OCI-LY7 (cell line): ENCODE measurements around the gene DIPK1B. TPM values are rescaled to one million over a fixed set of nuclear protein-coding genes. Genes with fewer than 3 reads are reported as not detected.
"Not testable (repeated sequence)": the region's sequence is repeated elsewhere in the genome, so short reads cannot be mapped to it uniquely, and the experiment has no call there.

Experiments
- BruUV-seq: library from RNA; stranded (reverse); fragments of 400-500 nt; replicated peaks from 2 replicates; lab custom pipeline; 2021; lab: Mats Ljungman, UMichigan
- CTCF ChIA-PET: fragments of 300-600 bp; sonication (Branson Sonifier 250); formaldehyde crosslinking; loops from one replicate; lab custom pipeline; 2022; ENCODE audit warnings: antibody characterized with exemption; ENCODE audit not compliant: unreplicated experiment; lab: Charles Lee
- POLR2A ChIA-PET: fragments of 300-600 bp; sonication (Branson Sonifier 250); formaldehyde crosslinking; loops from one replicate; lab custom pipeline; 2022; ENCODE audit warnings: antibody characterized with exemption; lab: Charles Lee
- DNase-seq: peaks from one replicate; pipeline ENCODE4 v3.0.0-alpha.2; 2015; ENCODE audit warnings: low spot score
- H2AFZ ChIP-seq: fragments of 200-600 bp; sonication (generic), shearing (Covaris generic); 2 replicates; pipeline ENCODE4 v1.6.1; 2014; ENCODE audit warnings: mild to moderate bottlenecking, antibody characterized with exemption, low read length, moderate library complexity
- H3K27ac ChIP-seq: fragments of 200-600 bp; sonication (generic); 2 replicates; pipeline ENCODE4 v1.5.1; 2014; ENCODE audit warnings: mixed run types, low read depth, mild to moderate bottlenecking, moderate library complexity, low read length, inconsistent platforms; ENCODE audit not compliant: poor library complexity, severe bottlenecking
- H3K36me3 ChIP-seq: fragments of 200-600 bp; sonication (generic); 2 replicates; pipeline ENCODE4 v1.6.1; 2014; ENCODE audit warnings: mild to moderate bottlenecking, antibody characterized with exemption, low read length, moderate library complexity, mixed read lengths; ENCODE audit not compliant: insufficient read depth
- H3K4me1 ChIP-seq: fragments of 200-600 bp; sonication (generic); 2 replicates; pipeline ENCODE4 v1.5.1; 2014; ENCODE audit warnings: mild to moderate bottlenecking, low read length; ENCODE audit not compliant: insufficient read depth, poor library complexity, severe bottlenecking
- H3K4me2 ChIP-seq: fragments of 200-600 bp; sonication (generic); 2 replicates; pipeline ENCODE4 v1.6.1; 2014; ENCODE audit warnings: mild to moderate bottlenecking, low read length
- H3K4me3 ChIP-seq: fragments of 200-600 bp; sonication (generic); 2 replicates; pipeline ENCODE4 v1.5.1; 2014; ENCODE audit warnings: mild to moderate bottlenecking, low read depth, low read length; ENCODE audit not compliant: poor library complexity, severe bottlenecking
- H3K79me2 ChIP-seq: fragments of 200-600 bp; sonication (generic); 2 replicates; pipeline ENCODE4 v1.6.1; 2016; ENCODE audit warnings: low read depth, mild to moderate bottlenecking, low read length, moderate library complexity, mixed read lengths; ENCODE audit not compliant: insufficient read depth
- H3K9me2 ChIP-seq: fragments of 200-600 bp; sonication (generic); 2 replicates; pipeline ENCODE4 v1.6.1; 2016; ENCODE audit warnings: mild to moderate bottlenecking, low read length, mixed read lengths; ENCODE audit not compliant: insufficient read depth
- H3K9me3 ChIP-seq: fragments of 200-600 bp; sonication (generic); 2 replicates; pipeline ENCODE4 v1.6.1; 2014; ENCODE audit warnings: mild to moderate bottlenecking, mixed run types, low read length, mixed read lengths
- H4K20me1 ChIP-seq: fragments of 200-600 bp; sonication (generic); 2 replicates; pipeline ENCODE4 v1.6.1; 2014; ENCODE audit warnings: mild to moderate bottlenecking, antibody characterized with exemption, low read length, moderate library complexity, mixed read lengths; ENCODE audit not compliant: insufficient read depth
- EZH2phosphoT487 ChIP-seq: fragments of 200-600 bp; sonication (generic); IDR thresholded peaks from 2 replicates; pipeline ENCODE4 v1.6.1; 2018; ENCODE audit warnings: low read depth, borderline replicate concordance, mild to moderate bottlenecking, mixed run types, antibody characterized with exemption, low read length, moderate library complexity, mixed read lengths
- intact Hi-C: fragments of 100-400 bp; cut with micrococcal nuclease; formaldehyde crosslinking; loops from one replicate; pipeline ENCODE4 v1.10.0; 2022; ENCODE audit not compliant: unreplicated experiment
- total RNA-seq, 2 experiments: library from RNA; depleted of rRNA in 1 of 2; stranded (reverse); fragments of >200 nt in 1 of 2; shearing (Covaris generic) in 1 of 2; gene quantifications; 2 replicates each; pipeline ENCODE4 v1.2.3, GENCODE V29; 2014 to 2022
- TF ChIP-seq, protein P1 (sequence below): fragments of 200-600 bp; sonication (generic); conservative IDR thresholded peaks from 2 replicates; pipeline ENCODE4 v1.5.1; 2014; ENCODE audit warnings: mild to moderate bottlenecking, antibody characterized with exemption, low read length, moderate library complexity, mixed read lengths

Gene DIPK1B
- total RNA-seq, 2 experiments from 2014 or later = 0.30 to 13.3 TPM

DNA sequence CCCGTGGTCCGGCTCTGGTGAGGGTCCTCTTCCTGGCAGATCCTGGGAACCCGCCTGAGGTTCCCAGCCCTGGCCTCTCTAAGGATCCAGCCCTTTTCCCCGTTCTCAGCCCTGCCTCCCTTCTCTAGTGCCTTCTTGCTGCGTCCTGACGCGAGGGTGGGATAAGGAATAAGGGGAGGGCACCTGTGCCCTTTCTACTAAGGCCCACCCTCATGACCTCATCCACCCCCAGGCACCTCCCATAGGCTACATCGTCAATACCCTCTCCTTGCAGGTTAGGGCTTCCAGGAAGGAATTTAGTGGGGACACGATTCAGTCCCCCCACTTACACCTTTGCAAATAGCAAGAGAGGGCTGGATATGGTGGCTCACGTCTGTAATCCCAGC is 10.7 kb upstream of the DIPK1B start:
- H2AFZ ChIP-seq = no peak overlapping the region

DNA sequence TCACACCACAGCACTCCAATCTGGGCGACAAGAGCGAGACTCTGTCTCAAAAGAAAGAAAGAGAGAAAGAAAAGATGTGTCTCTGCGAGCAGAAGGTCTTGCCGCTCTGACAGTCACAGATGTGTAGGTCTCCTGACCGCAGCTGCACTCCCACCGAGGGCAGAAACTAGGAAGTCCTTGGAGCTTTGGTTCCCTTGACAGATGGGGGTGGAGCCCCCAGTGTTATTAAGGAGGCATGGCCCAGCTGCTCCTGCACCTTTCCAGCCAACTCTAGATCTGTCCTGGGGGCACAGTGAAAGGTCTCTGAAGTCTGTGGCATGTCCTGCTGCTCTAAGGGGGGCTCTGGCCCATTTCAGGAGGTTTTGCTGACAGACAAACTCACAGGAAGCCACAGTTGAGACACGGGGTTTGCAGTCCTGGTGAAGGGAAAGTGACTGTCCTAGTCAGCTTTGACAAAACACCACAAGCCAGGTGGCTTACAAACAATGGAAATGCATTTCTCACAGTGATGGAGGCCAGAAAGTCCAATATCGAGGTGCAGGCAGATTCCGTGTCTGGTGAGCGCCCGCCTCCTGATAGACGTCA is 9.0 kb upstream of the DIPK1B start:
- Histone ChIP-seq H3K9me3 (no peaks in the 10 kb centered on the region), H3K4me1 (peaks cover 8% of the 10 kb centered on the region), H3K9me2 (no peaks in the 10 kb centered on the region), H3K27ac (no peak overlapping the region), H4K20me1 (no peaks in the 10 kb centered on the region), H2AFZ (no peak overlapping the region), H3K4me2 (no peak overlapping the region), H3K36me3 (no peaks in the 10 kb centered on the region), H3K4me3 (no peak overlapping the region), H3K79me2 (no peaks in the 10 kb centered on the region)
- ChIA-PET CTCF (no interaction called here), POLR2A (interaction anchor here (0.6 kb wide), 1 partner anchor 307 kb away, joined by 3 read pairs; no protein-coding TSS in a partner anchor)
- no peak for DNase-seq
- BruUV-seq = no TSS peak
- intact Hi-C loops = no loop called here
- no peak for TF ChIP-seq EZH2phosphoT487
- TF ChIP-seq, protein P1, sequence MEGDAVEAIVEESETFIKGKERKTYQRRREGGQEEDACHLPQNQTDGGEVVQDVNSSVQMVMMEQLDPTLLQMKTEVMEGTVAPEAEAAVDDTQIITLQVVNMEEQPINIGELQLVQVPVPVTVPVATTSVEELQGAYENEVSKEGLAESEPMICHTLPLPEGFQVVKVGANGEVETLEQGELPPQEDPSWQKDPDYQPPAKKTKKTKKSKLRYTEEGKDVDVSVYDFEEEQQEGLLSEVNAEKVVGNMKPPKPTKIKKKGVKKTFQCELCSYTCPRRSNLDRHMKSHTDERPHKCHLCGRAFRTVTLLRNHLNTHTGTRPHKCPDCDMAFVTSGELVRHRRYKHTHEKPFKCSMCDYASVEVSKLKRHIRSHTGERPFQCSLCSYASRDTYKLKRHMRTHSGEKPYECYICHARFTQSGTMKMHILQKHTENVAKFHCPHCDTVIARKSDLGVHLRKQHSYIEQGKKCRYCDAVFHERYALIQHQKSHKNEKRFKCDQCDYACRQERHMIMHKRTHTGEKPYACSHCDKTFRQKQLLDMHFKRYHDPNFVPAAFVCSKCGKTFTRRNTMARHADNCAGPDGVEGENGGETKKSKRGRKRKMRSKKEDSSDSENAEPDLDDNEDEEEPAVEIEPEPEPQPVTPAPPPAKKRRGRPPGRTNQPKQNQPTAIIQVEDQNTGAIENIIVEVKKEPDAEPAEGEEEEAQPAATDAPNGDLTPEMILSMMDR = no peak

More for the DNA sequence above, 10.7 kb upstream of the DIPK1B start:
- H3K4me3 ChIP-seq = no peak overlapping the region
- intact Hi-C loops = no loop called here
- H3K79me2 ChIP-seq = no peaks in the 10 kb centered on the region
- no peaks in the 10 kb centered on the region for H3K36me3 ChIP-seq
- TF ChIP-seq, protein P1 = no peak
- no peak for TF ChIP-seq EZH2phosphoT487
- no TSS peak for BruUV-seq
- no peak overlapping the region for H3K4me2 ChIP-seq
- no peak for DNase-seq
- POLR2A ChIA-PET = no interaction called here
- no peaks in the 10 kb centered on the region for H3K9me2 ChIP-seq
- no peaks in the 10 kb centered on the region for H4K20me1 ChIP-seq
- H3K27ac ChIP-seq = no peak overlapping the region
- H3K4me1 ChIP-seq = peaks cover 8% of the 10 kb centered on the region
- CTCF ChIA-PET = no interaction called here
- H3K9me3 ChIP-seq = no peaks in the 10 kb centered on the region

DNA sequence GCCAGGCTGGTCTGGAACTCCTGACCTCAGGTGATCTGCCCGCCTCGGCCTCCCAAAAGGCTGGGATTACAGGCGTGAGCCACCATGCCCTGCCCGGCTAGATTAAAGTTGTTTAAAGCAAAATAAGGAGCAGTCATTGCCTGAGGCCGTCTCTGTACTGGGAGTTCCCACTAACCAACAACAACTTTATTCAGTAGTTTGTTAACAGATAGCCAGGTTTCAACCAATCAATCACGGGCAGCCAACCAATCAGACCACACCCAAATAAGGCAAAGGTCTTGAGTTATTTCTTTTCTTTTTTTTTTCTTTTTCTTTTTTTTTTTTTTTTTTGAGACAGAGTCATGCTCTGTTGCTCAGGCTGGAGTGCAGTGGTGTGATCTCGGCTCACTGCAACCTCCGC is 7.6 kb upstream of the DIPK1B start:
- H3K4me1 ChIP-seq, H3K9me2 ChIP-seq, CTCF ChIA-PET, H4K20me1 ChIP-seq, H3K9me3 ChIP-seq, H3K4me2 ChIP-seq, intact Hi-C loops, DNase-seq, H2AFZ ChIP-seq, H3K79me2 ChIP-seq, H3K36me3 ChIP-seq, H3K27ac ChIP-seq, BruUV-seq, POLR2A ChIA-PET, H3K4me3 ChIP-seq: not testable (repeated sequence)
